Body of pancreas (tissue), 4 donors: ENCODE results near the gene TEX264. TPM values are rescaled to one million over a fixed set of nuclear protein-coding genes. Genes with fewer than 3 reads are reported as not detected.
A peak's percentile ranks its signal among the peaks of the same experiment; 100 is the strongest.

Experiments used
- ATAC-seq: fragments of 150-250 bp; one replicate; pipeline ENCODE4 v1.9.1; 2016
- DNase-seq, 4 donors: peaks; one replicate each; pipeline ENCODE4 v3.0.0-alpha.2; 2019
- H3K27ac ChIP-seq, 4 donors: fragments of 200-600 bp; sonication (generic); 1 replicate in 3 of 4; 2 replicates in 1 of 4; pipeline versions ENCODE4 v1.5.1 to v1.6.1; 2016 to 2019; ENCODE audit warnings: mild to moderate bottlenecking in 1 of 4, mixed read lengths in 1 of 4, moderate library complexity in 1 of 4
- H3K27me3 ChIP-seq, 2 donors: fragments of 200-600 bp; sonication (generic); one replicate each; pipeline ENCODE4 v1.6.0; 2016; ENCODE audit warnings: mild to moderate bottlenecking in 1 of 2
- H3K36me3 ChIP-seq, 2 donors: fragments of 200-600 bp; sonication (generic); replicated peaks in 1 of 2; 2 replicates each; pipeline ENCODE4 v1.5.1; 2016; ENCODE audit warnings: low read depth in 2 of 2; ENCODE audit not compliant: insufficient read depth in 1 of 2
- H3K4me1 ChIP-seq: fragments of 200-600 bp; sonication (generic); one replicate; pipeline ENCODE4 v1.6.0; 2016
- H3K4me3 ChIP-seq, 2 donors: fragments of 200-600 bp; sonication (generic); 1 replicate in 1 of 2; 2 replicates in 1 of 2; pipeline ENCODE4 v1.5.1; 2016 to 2019
- H3K9me3 ChIP-seq, 3 donors: fragments of 200-600 bp; sonication (generic); 1 replicate in 2 of 3; 2 replicates in 1 of 3; pipeline ENCODE4 v1.5.1; 2016
- CTCF ChIP-seq, 7 experiments: fragments of 450-650 bp in 4 of 7; fragments of 200-600 bp in 3 of 7; sonication (generic) in 3 of 7; IDR thresholded peaks; one replicate each; pipeline ENCODE4 v1.5.1; 2016 to 2019; ENCODE audit warnings: antibody characterized with exemption in 7 of 7
- POLR2A ChIP-seq, 3 donors: fragments of 450-650 bp; IDR thresholded peaks; one replicate each; pipeline ENCODE4 v1.6.1; 2016; ENCODE audit warnings: antibody characterized with exemption in 3 of 3, mild to moderate bottlenecking in 2 of 3
- WGBS, 2 donors: methylation state at CpG; one replicate each; pipeline ENCODE4 v1.1.5; 2017; 5-methylcytosine and 5-hydroxymethylcytosine counted together
- intact Hi-C: fragments of 100-400 bp; cut with DNase I; formaldehyde crosslinking; loops from one replicate; pipeline ENCODE4 v1.15.1; 2023
- total RNA-seq, 2 donors: library from RNA; depleted of rRNA; stranded (reverse); fragments of >200 nt; gene quantifications; one replicate each; pipeline ENCODE4 v1.1.0, GENCODE V29; 2016

The TEX264 gene
- total RNA-seq, 2 donors from 2014 or later, result 41.2 to 44.1 TPM

- DNase-seq (no peak), ATAC-seq (no peak)
- Histone ChIP-seq H3K9me3 (no peaks in the 10 kb centered on the region), H3K36me3 (no peaks in the 10 kb centered on the region), H3K4me3 (peak overlapping the region; percentile 68 to 75), H3K27ac (peak overlapping the region; percentile 58 to 96 (median 92)), H3K27me3 (no peaks in the 10 kb centered on the region), H3K4me1 (peaks cover 31% of the 10 kb centered on the region)
- TF ChIP-seq CTCF (IDR thresholded peaks at IDR 0.05), result no peak
- no peak for TF ChIP-seq POLR2A (IDR thresholded peaks at IDR 0.05)
- intact Hi-C loops, result loop anchor here (10.0 kb wide), 1 partner anchor 275 kb away; the partner anchor contains the start of gene RBM15B
- WGBS, 2 donors, result 47 to 53% methylated on average over 15 of the region's 15 CpGs
These were observed 814 bp upstream of the TEX264 start for GRCh38 chr3:51670053-51670822.

- Histone ChIP-seq H3K4me3 (peak overlapping the region; percentile 68 to 75), H3K27ac (peak overlapping the region; percentile 58 to 96 (median 92)), H3K4me1 (peaks cover 31% of the 10 kb centered on the region), H3K9me3 (no peaks in the 10 kb centered on the region), H3K36me3 (no peaks in the 10 kb centered on the region), H3K27me3 (no peaks in the 10 kb centered on the region)
- 8 to 13% methylated on average over 27 to 40 of the region's 40 CpGs for WGBS, 2 donors
- ATAC-seq (peak; percentile 75), DNase-seq (peak; percentile 79 to 87 (median 82))
- intact Hi-C loops, result loop anchor here (10.0 kb wide), 1 partner anchor 277 kb away; the partner anchor contains the start of gene RBM15B
- peak in 2 of 3 donors; percentile 33 to 56 for TF ChIP-seq POLR2A (IDR thresholded peaks at IDR 0.05)
- no peak for TF ChIP-seq CTCF (IDR thresholded peaks at IDR 0.05)
These were observed 853 bp downstream of the TEX264 start for GRCh38 chr3:51671734-51672475.

GRCh38 chr3:51673181-51673801 is 2.2 kb downstream of the TEX264 start:
- DNase-seq (no peak), ATAC-seq (no peak)
- no peaks in the 10 kb centered on the region for H3K9me3 ChIP-seq
- no peak for TF ChIP-seq CTCF (IDR thresholded peaks at IDR 0.05)
- H3K27ac ChIP-seq, result no peak overlapping the region
- no peaks in the 10 kb centered on the region for H3K36me3 ChIP-seq
- intact Hi-C loops, result loop anchor here (10.0 kb wide), 1 partner anchor 278 kb away; the partner anchor contains the start of gene RBM15B
- no peaks in the 10 kb centered on the region for H3K27me3 ChIP-seq
- H3K4me3 ChIP-seq, result no peak overlapping the region
- peaks cover 31% of the 10 kb centered on the region for H3K4me1 ChIP-seq
- WGBS, 2 donors, result 75 to 78% methylated on average over 4 of the region's 4 CpGs

GRCh38 chr3:51673802-51674654 is 3.0 kb downstream of the TEX264 start:
- no peaks in the 10 kb centered on the region for H3K9me3 ChIP-seq
- no peak for TF ChIP-seq CTCF (IDR thresholded peaks at IDR 0.05)
- TF ChIP-seq POLR2A (IDR thresholded peaks at IDR 0.05), result no peak
- no peaks in the 10 kb centered on the region for H3K27me3 ChIP-seq
- H3K4me3 ChIP-seq, result no peak overlapping the region
- H3K4me1 ChIP-seq, result peaks cover 28% of the 10 kb centered on the region
- 90 to 91% methylated on average over 8 to 14 of the region's 14 CpGs for WGBS, 2 donors
- ATAC-seq (no peak), DNase-seq (no peak)
- H3K36me3 ChIP-seq, result no peaks in the 10 kb centered on the region
- no peak overlapping the region for H3K27ac ChIP-seq
- intact Hi-C loops, result loop anchor here (10.0 kb wide), 1 partner anchor 279 kb away; the partner anchor contains the start of gene RBM15B
